CD4-positive, alpha-beta T cell treated with Interleukin-17A for 4 hours (primary cell): ENCODE measurements around the gene INTS14.
A peak's percentile ranks its signal among the peaks of the same experiment; 100 is the strongest.
"Not testable (repeated sequence)": the region's sequence is repeated elsewhere in the genome, so short reads cannot be mapped to it uniquely, and the experiment has no call there.

Experiments used
- DNase-seq: peaks from one replicate; pipeline ENCODE4 v3.0.0-alpha.2; 2020; ENCODE audit warnings: mixed read lengths

Gene INTS14

DNA sequence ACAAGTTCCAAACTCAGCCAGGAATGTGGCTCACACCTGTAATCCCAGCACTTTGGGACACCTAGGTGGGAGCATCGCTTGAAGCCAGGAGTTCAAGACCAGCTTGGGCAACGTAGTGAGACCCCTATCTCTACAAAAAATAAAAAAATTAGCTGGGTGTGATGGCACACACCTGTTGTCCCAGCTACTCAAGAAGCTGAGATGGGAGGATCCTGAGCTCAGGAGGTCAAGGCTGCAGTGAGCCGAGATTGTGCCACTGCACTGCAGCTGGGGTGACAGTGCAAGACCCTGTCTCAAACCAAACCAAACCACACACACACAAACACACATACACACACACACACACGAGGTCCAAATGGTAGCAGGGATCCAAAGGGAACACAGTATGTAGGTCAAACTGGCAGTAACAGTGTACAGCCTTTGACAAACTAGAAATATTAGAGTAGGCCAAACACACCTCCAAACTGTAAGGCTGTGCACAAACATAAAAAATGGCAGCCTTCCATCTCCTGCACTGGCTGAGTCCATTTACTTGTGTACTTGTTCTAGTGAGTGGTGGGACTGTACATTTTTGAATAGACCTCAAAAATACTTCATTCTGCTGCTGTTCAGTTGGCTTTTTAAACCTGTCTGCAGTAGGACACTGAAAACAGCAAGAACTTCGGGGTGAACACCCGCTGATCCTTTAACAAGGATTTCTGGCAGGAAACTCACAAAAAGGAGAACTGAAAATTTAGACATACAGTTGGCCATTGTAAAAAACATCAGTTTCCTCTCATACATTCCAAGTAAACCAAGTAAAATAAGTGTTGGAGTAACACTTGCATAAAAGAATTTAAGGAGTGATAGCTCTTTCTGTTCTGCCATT lies 33.6 kb downstream of the INTS14 start:
- no peak for DNase-seq

DNA sequence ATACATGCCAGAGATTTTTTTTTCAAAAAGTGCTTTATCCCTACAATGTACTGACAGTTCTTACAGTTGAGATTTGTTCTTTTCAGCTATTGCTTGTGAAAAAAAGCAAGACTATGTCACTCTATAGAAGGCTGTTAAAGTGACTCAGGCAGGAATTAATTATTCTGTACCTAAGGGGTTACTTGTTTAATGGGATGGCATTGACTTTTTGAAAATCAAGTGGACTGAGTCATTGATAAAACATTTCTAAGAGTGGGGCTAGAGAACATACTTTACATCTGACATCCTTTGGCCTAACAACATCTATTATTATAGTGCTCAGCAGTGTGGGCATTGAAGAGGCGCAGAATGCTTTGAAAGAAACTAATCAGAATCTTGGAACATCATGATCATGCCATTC lies 34.3 kb downstream of the INTS14 start:
- no peak for DNase-seq

DNA sequence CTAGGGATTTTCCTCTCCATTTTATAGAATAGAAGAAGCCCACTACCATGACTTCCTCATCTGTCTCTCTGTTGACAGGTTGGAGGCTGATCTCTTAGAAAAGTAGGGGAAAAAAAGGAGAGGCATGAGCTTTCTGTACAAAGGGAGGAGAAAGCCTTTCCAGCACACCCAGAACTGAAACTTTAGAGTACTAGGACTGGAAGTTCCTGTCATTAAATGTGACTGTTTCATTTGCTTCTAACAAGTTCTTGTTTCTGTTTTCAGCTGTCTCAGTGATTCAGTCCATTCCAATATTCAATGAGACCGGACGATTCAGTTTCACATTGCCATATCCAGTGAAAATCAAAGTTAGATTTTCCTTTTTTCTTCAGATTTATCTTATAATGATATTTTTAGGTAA lies 39.0 kb downstream of the INTS14 start:
- no peak for DNase-seq

DNA sequence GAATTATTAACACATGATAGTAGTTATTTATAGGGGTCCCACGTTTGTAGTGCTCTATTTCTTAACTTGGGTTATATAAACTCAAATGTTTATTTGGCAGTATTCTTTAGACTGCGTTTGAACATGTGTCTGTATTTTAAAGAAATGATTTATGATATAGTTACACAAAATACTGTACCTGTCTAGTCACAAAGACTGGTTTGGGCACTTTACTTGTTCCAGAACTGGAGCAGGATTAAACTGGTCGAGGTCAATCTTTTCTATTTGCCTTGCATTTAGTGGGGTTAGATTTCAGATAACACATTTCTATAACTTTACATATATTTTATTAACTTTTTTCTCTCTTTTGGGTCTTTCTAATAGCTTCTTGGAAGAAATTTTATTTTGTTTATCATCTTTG lies 41.2 kb downstream of the INTS14 start:
- no peak for DNase-seq

DNA sequence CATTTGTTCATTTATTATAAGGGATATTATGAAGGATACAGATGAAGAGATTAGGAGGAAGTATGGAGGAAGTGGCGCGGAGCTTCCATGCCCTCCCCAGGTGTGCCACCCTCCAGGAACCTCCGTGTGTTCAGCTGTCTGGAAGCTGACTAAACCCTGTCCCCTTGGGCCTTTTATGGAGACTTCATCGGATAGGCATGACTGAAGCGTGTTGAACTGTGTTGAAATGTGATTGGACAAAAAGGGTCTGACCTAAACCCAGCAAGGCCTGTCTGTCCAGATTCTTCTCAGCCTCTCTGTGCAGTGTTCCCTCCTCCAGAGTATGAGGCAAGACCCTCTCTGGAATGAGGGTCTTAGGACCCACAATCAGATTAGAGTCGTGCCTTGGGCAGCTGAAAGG lies 49.0 kb downstream of the INTS14 start:
- DNase-seq: no peak

DNA sequence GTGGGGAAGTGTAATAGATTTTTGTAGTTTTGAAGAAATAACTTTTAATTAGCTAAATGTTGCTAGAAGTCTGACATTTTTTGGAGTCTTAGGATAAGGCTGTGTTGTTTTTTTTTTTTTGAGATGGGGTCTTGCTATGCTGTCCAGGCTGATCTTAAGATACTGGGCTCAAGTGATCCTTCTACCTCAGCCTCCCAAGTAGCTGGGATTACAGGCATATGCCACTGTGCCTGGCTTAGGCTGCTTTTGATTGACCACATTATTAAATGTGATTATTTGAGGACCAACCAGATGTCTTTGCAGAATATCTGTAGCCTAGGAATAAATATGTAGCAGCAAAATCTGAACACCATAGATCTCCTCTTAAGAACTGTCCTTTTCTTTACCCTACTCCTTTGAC lies 51.0 kb downstream of the INTS14 start:
- no peak for DNase-seq

DNA sequence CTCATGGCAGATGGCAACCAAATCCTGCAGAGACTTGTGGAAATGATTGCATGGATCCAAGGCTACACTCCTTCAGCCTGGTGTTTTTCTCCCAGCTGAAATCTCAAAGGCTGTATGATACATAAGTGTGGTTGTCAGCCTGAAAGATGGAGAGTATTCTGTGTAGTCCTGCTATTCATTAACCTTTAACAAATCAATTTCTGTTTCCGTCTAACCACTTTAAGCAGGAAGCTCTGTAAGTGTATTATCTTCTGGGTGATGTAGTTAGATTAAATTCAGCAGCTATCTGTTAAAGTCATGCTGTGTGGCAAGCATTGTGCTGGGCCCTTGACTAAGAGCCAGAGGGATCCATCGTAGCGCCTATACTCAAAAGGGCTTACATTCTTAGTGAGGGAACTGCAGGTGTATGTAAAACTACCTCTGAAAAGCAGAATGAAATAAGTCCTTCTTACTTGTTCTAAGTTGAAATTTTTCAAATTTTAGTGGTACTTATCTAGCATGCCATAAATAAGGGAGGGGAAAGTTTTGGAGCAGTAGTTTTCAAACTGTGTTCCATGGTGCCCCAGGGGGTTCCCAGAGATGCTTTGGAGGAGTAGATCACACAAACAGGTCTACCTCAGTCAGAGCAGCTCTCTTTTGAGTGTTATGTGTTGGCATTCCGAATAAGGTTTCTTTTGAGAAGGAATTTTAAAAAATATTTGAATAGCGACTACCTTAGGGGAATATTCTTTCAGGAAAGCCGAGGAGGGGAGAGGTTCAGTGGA lies 51.8 kb downstream of the INTS14 start:
- no peak for DNase-seq

DNA sequence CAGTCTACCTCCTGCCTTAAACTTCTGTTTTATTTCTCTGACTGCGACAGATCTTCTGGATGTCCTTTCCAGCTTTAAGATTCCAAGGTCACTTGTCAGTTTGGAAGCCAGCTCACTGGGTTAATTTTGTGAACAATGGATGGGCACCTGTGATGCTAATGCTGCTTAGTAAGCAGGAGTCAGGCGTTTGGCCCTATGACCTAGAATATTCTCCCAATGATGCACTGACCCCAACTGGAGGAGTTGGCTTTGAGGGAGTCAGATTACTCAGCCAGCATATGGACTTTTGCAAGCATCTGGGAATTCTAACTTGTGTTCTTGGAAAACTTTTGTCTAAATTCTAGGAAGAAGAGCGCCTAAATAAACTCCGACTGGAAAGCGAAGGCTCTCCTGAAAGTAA lies 52.6 kb downstream of the INTS14 start:
- no peak for DNase-seq

DNA sequence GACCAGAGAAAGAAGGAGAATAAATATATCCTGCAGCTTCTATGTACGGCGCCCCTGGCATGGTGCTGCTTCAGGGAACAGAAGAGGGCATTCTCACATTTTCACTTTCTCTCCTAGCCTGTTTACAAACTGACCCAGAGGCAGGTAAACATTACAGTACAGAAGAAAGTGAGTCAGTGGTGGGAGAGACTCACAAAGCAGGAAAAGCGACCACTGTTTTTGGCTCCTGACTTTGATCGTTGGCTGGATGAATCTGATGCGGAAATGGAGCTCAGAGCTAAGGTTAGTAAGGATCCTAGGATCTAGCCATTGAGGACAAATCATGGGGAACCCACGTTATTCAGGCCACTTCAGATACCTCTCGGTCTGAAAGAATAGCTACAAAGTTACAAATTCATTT lies 54.3 kb downstream of the INTS14 start:
- no peak for DNase-seq

DNA sequence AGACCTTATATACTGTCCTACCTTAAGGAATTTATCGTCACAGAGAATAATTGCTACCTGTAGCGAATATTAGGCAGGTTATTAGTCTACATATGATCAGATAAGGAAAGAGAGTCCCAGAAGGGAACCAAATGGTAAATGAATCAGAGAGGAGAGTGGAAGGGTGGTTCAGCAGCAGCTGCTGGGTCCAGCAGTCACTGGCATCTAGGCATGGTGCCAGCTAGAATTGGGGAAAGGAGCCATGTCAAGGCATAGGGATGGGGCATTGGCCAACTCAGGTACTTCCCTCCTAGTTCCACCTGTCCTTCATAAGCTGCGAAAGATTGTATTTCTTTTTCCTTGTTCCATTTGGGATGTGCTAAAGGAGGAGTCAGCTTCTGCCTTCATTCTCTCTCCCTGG lies 57.2 kb downstream of the INTS14 start:
- DNase-seq: no peak

DNA sequence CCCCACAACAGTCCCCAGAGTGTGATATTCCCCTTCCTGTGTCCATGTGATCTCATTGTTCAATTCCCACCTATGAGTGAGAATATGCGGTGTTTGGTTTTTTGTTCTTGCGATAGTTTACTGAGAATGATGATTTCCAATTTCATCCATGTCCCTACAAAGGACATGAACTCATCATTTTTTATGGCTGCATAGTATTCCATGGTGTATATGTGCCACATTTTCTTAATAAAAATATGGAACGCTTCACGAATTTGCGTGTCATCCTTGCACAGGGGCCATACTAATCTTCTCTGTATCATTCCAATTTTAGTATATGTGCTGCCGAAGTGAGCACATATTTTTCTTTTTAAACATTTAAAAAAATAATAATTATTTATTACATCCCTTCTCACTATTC lies 58.1 kb downstream of the INTS14 start:
- not testable (repeated sequence) for DNase-seq

DNA sequence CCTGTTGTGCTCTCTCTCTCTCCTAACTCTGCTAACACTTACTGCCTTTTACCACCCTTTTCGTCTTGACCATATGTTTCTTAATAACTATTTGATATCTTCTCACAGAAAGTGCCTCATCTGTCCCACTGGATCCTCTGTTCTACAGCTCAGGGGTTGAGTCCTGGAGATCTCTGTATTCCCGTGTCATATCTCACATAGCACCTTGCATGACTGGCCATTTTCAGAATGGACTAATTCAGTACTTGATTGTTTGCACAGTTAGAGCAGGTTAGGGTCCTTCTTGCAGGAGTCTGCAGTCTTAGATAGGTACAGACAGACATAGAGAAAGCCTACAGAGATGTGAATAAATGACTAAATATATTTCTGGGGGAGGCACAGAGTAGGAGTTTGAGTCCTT lies 59.7 kb downstream of the INTS14 start:
- no peak for DNase-seq

DNA sequence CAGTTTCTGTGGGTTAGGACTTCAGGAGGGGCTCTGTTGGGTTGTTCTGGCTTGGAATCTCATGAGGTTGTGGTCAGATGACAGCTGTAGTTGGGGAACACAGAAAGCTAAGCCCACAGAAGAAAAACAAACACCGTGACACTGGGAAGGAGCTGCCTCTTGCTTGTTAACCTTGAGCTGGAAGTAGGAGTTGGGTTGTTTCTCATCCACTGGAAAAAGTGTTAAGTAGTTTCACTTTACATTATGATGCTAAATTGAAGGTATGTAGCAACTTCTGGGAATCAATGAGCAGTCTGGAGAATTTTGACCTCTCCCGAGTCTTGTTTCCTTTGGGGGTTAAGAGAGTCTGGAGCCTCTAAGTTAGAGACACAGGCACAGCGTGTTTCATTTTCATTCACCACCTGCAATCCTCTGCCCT lies 60.2 kb downstream of the INTS14 start:
- no peak for DNase-seq

DNA sequence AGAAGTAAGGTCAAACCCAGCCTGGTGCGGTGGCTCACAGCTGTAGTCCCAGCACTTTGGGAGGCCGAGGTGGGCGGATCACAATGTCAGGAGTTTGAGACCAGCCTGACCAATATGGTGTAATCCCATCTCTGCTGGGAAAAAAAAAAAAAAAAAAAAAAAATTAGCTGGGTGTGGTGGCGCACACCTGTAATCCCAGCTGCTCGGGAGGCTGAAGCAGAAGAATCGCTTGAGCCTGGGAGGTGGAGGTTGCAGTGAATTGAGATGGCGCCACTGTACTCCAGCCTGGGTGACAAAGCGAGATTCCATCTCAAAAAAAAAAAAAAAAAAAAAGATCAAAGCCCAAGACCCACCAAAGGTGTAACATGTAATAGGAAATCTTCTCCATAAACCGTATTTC lies 61.6 kb downstream of the INTS14 start:
- DNase-seq: not testable (repeated sequence)

DNA sequence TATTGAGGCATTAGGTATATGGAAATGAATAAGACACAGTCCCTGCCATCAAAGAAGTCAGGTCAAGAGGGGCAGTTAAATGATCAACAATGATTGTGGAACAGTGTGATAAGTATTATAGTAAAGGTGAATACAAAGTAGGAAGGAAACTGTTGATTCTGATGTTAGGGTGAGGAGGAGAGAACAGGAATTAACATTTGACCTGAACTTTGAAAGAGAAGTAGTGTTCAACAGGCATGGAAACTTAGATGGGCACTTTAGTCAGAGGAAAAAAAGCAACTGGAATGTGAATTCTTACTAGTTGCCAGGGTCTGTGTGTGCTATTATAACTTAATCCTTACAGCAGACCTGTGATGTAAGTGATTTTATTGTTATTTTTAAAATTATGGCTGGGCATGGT lies 63.1 kb downstream of the INTS14 start:
- no peak for DNase-seq

DNA sequence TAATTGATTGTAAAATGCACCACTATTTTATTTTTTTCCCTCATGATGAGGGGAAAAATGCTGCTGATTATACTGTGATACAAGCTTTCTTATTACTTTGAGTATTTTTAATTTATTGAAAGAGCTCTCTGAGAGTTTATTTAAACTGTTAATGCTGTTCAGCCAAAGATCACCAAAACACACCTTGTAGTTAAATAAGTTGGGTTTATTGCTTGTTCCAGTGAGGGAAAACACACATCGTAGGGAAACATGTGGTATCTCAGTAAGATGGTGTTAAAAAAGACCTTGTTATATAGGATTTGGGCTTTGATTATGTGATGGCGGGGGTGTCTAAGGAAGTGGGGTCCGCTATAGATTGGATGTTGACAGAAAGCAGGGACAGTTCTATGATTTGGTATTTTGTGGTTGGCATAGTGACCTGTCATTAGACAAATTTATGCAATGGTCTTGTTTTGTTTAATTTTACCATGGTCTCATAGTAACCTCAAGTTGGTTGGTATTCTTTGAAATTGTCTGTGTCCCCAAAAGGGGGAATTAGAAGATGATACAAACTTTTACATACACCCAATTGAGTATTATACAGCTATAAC lies 69.6 kb downstream of the INTS14 start:
- no peak for DNase-seq

DNA sequence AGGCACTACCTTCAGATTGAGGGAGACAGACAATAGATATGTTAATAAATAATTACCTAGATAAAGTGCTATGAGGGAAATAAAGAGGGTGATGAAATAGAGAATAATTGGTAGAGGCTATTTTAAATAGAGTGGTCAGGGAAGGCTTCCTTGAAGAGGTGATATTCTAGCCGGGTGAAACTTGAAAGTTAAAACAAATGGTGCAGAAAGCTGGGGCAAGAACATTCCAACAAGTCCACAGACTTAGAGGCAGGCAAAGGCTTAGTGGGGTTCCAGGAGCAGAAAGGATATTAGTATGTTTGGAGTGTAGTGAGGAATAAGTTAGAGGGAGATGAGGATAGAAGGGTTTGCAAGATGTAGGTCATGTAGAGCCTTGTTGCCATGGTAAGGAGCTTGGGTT lies 70.6 kb downstream of the INTS14 start:
- no peak for DNase-seq

DNA sequence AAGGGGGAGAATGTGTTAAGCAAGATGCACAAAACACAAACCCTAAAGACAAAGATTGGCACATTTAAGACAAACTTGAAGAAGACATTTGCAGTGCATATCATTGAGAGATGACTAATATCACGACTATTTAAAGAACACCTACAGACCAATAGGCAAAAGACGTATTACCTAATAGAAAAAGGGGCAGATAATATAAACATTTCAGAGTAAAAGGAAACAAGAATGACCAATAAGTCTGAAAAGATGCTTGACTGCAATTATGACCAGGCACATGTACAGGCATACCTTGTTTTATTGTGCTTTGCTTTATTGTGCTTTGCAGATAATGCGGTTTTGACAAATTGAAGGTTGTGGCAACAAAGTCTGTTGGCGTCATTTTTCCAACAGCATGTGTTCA lies 75.7 kb downstream of the INTS14 start:
- no peak for DNase-seq

DNA sequence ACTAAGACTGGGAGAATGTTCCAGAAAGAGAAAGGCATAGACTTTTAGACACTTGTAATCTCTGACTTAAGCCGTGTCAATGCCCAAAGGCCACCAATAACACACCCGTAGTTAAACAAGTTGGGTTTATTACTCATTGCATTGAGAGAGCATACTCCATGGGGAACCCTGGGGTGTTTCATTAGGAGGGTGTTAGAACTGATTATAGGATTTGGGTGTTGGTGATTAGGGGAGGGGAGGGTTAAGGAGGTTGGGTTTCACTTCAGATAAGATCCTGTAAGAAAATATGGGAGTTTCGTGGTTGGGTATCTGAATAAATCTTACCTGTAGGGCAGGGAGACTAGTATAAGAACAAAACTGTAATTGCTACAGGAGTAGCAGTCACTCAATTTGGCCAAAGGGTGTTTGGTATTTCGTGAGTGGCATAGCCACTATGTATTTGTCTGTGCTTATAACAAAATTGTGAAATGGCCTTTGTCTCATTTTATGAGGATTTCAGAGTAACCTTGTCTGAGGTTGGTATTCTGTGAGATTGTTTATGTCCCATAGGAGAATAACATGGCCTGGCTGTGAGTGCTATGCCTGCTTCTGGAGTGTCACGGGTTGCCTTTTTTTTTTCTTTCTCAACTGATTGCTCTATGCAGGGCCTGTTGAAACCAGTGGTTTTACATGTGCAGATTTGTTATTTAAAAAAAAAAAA lies 77.7 kb downstream of the INTS14 start:
- DNase-seq: no peak

DNA sequence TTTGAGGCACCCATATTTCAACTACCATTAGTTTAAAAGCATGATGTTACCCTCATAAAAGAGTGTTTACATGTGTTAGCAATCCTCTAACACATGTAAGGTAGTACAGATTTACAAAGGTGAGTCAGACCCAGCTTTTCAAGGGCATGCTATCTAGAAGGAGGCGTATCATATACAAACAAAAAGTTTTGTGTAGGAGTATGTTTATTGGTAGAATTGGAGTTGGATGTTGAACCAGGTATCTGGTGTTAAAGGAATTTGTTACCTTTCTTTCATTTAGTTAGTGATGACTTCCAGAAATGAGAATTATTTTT lies 78.2 kb downstream of the INTS14 start:
- no peak for DNase-seq

DNA sequence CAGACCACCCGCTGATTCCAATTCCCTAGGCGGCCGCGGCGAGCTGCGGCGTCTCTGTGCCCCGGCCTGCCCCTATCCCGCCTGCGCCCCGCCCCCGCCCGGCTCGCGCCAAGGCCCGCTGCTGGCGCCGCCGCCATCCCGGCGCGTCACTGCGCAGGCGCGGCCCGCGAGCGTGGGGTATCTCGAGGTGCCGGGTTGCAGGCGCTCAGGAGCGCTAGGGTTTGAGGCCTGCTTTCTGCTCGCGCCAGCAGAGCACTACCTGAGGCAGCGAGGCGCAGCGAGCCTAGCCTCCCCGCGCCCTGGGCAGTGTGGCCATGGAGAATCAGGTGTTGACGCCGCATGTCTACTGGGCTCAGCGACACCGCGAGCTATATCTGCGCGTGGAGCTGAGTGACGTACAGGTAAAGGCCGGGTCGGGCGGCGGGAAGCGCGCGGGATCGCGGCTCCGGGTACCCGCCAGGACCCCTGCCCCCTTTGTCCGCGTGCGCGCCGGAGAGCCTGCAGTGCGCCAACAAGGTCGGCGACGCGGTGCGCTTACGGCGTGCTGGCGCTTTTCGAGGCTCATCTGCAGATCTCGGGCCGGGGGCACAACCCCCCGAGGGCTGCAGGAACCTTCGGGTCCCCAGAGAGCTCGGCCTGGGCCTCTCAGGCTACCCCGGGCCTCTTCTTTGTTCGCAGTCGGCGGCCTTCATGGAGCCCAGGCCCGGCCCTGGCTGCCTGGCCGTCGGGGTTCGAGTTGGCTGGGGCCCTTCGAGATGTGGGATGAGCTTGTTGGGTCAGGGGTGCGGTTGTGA lies 80.4 kb downstream of the INTS14 start, which contains the start of gene HACD3:
TSS of gene HACD3 (plus strand) at position 146 of the 794 bp plus-strand sequence. CDS start at position 315, 169 bp downstream.
- peak; percentile 95 for DNase-seq

DNA sequence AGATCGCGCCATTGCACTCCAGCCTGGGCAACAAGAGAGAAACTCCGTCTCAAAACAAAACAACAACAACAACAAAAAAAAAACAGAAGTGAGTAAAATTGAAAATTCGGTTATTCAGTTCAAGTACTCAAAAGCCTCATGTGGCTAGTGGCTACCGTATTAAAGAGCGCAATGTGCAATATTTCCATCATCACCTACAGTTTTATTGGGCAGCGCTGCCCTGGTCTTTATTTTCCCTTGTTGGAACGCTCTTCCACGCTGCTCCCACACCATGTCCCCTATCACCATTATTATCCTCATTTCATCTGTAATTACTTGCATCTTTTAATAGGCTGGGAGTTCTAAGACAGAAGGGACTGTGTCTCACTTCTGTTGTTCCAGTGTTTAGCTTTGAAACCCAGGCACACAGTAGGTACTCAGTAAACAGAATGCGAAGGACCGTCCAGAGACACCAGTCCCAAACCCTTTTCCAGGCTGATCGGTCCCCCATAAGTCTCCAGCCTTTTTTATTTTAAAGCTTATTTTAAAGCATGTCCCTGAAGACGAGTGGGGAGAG lies 81.1 kb downstream of the INTS14 start:
- no peak for DNase-seq
